ENCODE results near the gene MCRIP2.

MCRIP2 gene

GRCh38 chr16:660132-660458 lies 18.5 kb downstream of the MCRIP2 start:
- no peaks in the 10 kb centered on the region for H3K9me3 Mint-ChIP-seq
- no peaks in the 10 kb centered on the region for H3K27me3 Mint-ChIP-seq (ENCODE audit: low read depth)
- no peaks in the 10 kb centered on the region for H3K36me3 Mint-ChIP-seq (ENCODE audit: low read depth)
- H3K4me1 Mint-ChIP-seq (ENCODE audit: low read depth): peaks cover 5% of the 10 kb centered on the region
- H3K27ac Mint-ChIP-seq: no peak overlapping the region
- H3K4me3 Mint-ChIP-seq: no peak overlapping the region
- DNase-seq (ENCODE audit: low spot score): no peak

GRCh38 chr16:660459-661183 lies 19.0 kb downstream of the MCRIP2 start:
- no peaks in the 10 kb centered on the region for H3K9me3 Mint-ChIP-seq
- peak; percentile 68 for DNase-seq (ENCODE audit: low spot score)
- no peaks in the 10 kb centered on the region for H3K36me3 Mint-ChIP-seq (ENCODE audit: low read depth)
- H3K27ac Mint-ChIP-seq: peak overlapping the region; percentile 36
- H3K27me3 Mint-ChIP-seq (ENCODE audit: low read depth): no peaks in the 10 kb centered on the region
- peaks cover 5% of the 10 kb centered on the region for H3K4me1 Mint-ChIP-seq (ENCODE audit: low read depth)
- H3K4me3 Mint-ChIP-seq: no peak overlapping the region

GRCh38 chr16:661184-661821 lies 19.7 kb downstream of the MCRIP2 start:
- no peak for DNase-seq (ENCODE audit: low spot score)
- H3K4me1 Mint-ChIP-seq (ENCODE audit: low read depth): peaks cover 5% of the 10 kb centered on the region
- H3K27ac Mint-ChIP-seq: peak overlapping the region; percentile 36
- no peak overlapping the region for H3K4me3 Mint-ChIP-seq
- H3K36me3 Mint-ChIP-seq (ENCODE audit: low read depth): no peaks in the 10 kb centered on the region
- no peaks in the 10 kb centered on the region for H3K27me3 Mint-ChIP-seq (ENCODE audit: low read depth)
- H3K9me3 Mint-ChIP-seq: no peaks in the 10 kb centered on the region

- no peaks in the 10 kb centered on the region for H3K27me3 Mint-ChIP-seq (ENCODE audit: low read depth)
- DNase-seq (ENCODE audit: low spot score): no peak
- H3K27ac Mint-ChIP-seq: no peak overlapping the region
- H3K9me3 Mint-ChIP-seq: no peaks in the 10 kb centered on the region
- no peak overlapping the region for H3K4me3 Mint-ChIP-seq
- H3K4me1 Mint-ChIP-seq (ENCODE audit: low read depth): peaks cover 5% of the 10 kb centered on the region
- H3K36me3 Mint-ChIP-seq (ENCODE audit: low read depth): no peaks in the 10 kb centered on the region
These were observed 20.5 kb downstream of the MCRIP2 start for GRCh38 chr16:662095-662494.

GRCh38 chr16:662597-662996 lies 21.0 kb downstream of the MCRIP2 start:
- peaks cover 5% of the 10 kb centered on the region for H3K4me1 Mint-ChIP-seq (ENCODE audit: low read depth)

GRCh38 chr16:666572-666971 lies 24.9 kb downstream of the MCRIP2 start:
- H3K4me3 Mint-ChIP-seq: no peak overlapping the region
- H3K36me3 Mint-ChIP-seq (ENCODE audit: low read depth): peaks cover 2% of the 10 kb centered on the region
- no peak for DNase-seq (ENCODE audit: low spot score)
- peaks cover 1% of the 10 kb centered on the region for H3K4me1 Mint-ChIP-seq (ENCODE audit: low read depth)
- H3K27ac Mint-ChIP-seq: no peak overlapping the region
- no peaks in the 10 kb centered on the region for H3K27me3 Mint-ChIP-seq (ENCODE audit: low read depth)
- no peaks in the 10 kb centered on the region for H3K9me3 Mint-ChIP-seq

More at GRCh38 chr16:662597-662996, 21.0 kb downstream of the MCRIP2 start:
- Mint-ChIP-seq H3K27me3 (ENCODE audit: low read depth) (no peaks in the 10 kb centered on the region), H3K4me3 (no peak overlapping the region), H3K9me3 (no peaks in the 10 kb centered on the region), H3K36me3 (ENCODE audit: low read depth) (no peaks in the 10 kb centered on the region), H3K27ac (no peak overlapping the region)
- no peak for DNase-seq (ENCODE audit: low spot score)

- Mint-ChIP-seq H3K4me3 (peak overlapping the region; percentile 71), H3K27me3 (ENCODE audit: low read depth) (no peaks in the 10 kb centered on the region), H3K27ac (peak overlapping the region; percentile 81), H3K36me3 (ENCODE audit: low read depth) (peaks cover 2% of the 10 kb centered on the region), H3K4me1 (ENCODE audit: low read depth) (peaks cover 1% of the 10 kb centered on the region), H3K9me3 (no peaks in the 10 kb centered on the region)
- no peak for DNase-seq (ENCODE audit: low spot score)
These were observed 25.6 kb downstream of the MCRIP2 start for GRCh38 chr16:667113-667779.

GRCh38 chr16:667780-668518 lies 26.3 kb downstream of the MCRIP2 start, which contains the start of gene RHOT2:
Gene RHOT2, plus strand, starts transcription at chr16:668132. Its CDS starts 68 bp downstream, at chr16:668200.
- Mint-ChIP-seq H3K9me3 (no peaks in the 10 kb centered on the region), H3K4me3 (peak within 1 kb of the TSS; percentile 82), H3K4me1 (ENCODE audit: low read depth) (peaks cover 1% of the 10 kb centered on the region), H3K27me3 (ENCODE audit: low read depth) (no peaks in the 10 kb centered on the region), H3K36me3 (ENCODE audit: low read depth) (peaks cover 4% of the 10 kb centered on the region), H3K27ac (peak within 1 kb of the TSS; percentile 81)
- DNase-seq (ENCODE audit: low spot score): peak; percentile 97

GRCh38 chr16:668519-669171 lies 27.0 kb downstream of the MCRIP2 start:
- Mint-ChIP-seq H3K27me3 (ENCODE audit: low read depth) (no peaks in the 10 kb centered on the region), H3K4me3 (peak overlapping the region; percentile 82), H3K9me3 (no peaks in the 10 kb centered on the region), H3K27ac (peak overlapping the region; percentile 68), H3K4me1 (ENCODE audit: low read depth) (peaks cover 1% of the 10 kb centered on the region), H3K36me3 (ENCODE audit: low read depth) (peaks cover 5% of the 10 kb centered on the region)
- DNase-seq (ENCODE audit: low spot score): no peak

- Mint-ChIP-seq H3K9me3 (no peaks in the 10 kb centered on the region), H3K27ac (no peak overlapping the region), H3K27me3 (ENCODE audit: low read depth) (no peaks in the 10 kb centered on the region), H3K36me3 (ENCODE audit: low read depth) (peaks cover 5% of the 10 kb centered on the region), H3K4me1 (ENCODE audit: low read depth) (peaks cover 1% of the 10 kb centered on the region), H3K4me3 (peak overlapping the region; percentile 82)
- DNase-seq (ENCODE audit: low spot score): no peak
These were observed 28.0 kb downstream of the MCRIP2 start for GRCh38 chr16:669666-670065.

- Mint-ChIP-seq H3K27ac (no peak overlapping the region), H3K9me3 (no peaks in the 10 kb centered on the region), H3K4me3 (peak overlapping the region; percentile 48), H3K4me1 (ENCODE audit: low read depth) (peaks cover 1% of the 10 kb centered on the region), H3K27me3 (ENCODE audit: low read depth) (peaks cover 4% of the 10 kb centered on the region), H3K36me3 (ENCODE audit: low read depth) (peaks cover 5% of the 10 kb centered on the region)
- no peak for DNase-seq (ENCODE audit: low spot score)
These were observed 29.1 kb downstream of the MCRIP2 start for GRCh38 chr16:670485-671352.

- H3K36me3 Mint-ChIP-seq (ENCODE audit: low read depth): peaks cover 5% of the 10 kb centered on the region
- DNase-seq (ENCODE audit: low spot score): no peak
- H3K4me3 Mint-ChIP-seq: no peak overlapping the region
These were observed 29.9 kb downstream of the MCRIP2 start for GRCh38 chr16:671353-672131.

More at GRCh38 chr16:671353-672131, 29.9 kb downstream of the MCRIP2 start:
- H3K27ac Mint-ChIP-seq: no peak overlapping the region
- H3K27me3 Mint-ChIP-seq (ENCODE audit: low read depth): peaks cover 4% of the 10 kb centered on the region
- peaks cover 1% of the 10 kb centered on the region for H3K4me1 Mint-ChIP-seq (ENCODE audit: low read depth)
- H3K9me3 Mint-ChIP-seq: no peaks in the 10 kb centered on the region

All from T-helper 2 cell treated with Interferon-gamma antibody and Interleukin-4, amounts not matched to agents 5 μg/mL and 100 μg/mL, for 36 hours (primary cell).